NCI-H460 (cell line): ENCODE results near the gene GRIN2A. TPM values are rescaled to one million over a fixed set of nuclear protein-coding genes. Genes with fewer than 3 reads are reported as not detected.

ENCODE experiments used
- DNase-seq: peaks from one replicate; pipeline ENCODE4 v3.0.0-alpha.2; 2016; ENCODE audit warnings: low read depth; ENCODE audit errors: extremely low read depth
- total RNA-seq: library from RNA; depleted of rRNA; stranded (reverse); fragments of >200 nt; shearing (Covaris generic); gene quantifications from 2 replicates; pipeline ENCODE4 v1.2.3, GENCODE V29; 2014

The GRIN2A gene
- total RNA-seq, 1 experiment from 2014 or later = not detected

DNA sequence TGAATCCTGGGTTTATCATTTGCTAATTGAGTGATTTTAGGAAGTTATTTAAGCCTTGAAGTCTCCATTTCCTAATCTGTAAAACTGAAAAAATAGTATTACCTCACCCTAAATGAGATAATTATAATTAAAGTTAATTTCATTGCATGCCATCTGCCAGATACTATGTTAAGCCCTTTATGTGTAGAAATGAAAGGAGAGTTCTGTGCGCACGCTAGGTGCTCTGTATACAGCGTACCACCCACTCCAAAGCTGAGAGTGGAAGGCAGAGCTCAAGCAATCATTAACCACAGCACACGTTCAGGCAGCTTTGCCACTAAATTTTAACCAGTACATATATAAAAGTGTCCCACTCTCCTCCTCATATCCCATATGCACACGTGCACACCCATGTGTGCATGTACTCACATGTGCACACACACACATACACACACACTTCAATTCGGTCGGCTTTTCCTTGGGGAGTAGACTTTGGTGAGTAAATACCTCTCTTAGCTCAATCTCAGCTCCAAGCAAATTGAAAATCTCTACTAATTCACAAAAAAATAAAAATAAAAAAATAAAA lies 204.8 kb downstream of the GRIN2A start:
- DNase-seq = no peak

DNA sequence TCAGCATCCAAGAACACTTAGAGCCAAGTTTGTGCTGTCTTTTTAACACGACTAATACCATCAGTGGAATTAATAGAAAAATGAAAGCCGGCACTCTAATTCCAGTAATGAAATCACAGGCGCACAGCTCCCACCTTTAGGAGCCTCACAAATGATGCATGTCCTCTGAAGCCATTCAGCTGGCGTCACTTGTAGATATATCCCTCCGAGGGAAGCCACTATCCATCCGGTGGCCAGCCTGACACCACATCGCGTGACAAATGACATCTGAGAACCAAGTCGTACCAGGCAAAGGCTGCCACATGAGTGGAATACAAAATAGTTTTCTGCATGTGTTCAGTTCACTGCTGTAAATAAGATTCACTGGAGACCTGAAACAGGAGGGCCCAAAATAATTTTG lies 205.6 kb downstream of the GRIN2A start:
- no peak for DNase-seq

DNA sequence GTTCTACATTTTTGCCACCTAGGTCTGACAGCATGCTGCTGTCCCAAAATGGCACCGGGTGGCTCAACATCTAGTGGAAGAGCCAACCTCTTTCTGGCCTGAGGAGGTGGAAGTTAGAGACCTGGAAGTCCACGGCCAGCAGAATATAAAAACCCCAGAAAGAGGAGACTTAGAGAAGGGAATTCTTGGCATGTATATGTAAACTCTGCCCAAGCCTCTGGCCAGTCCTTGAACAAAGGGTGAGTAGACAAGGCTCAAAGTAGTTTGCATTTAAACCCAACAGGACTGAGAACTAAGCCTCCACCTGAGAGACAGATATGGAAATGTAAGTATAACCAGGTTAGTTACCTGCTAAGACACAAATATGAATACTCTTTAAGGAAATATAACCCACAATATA lies 210.3 kb downstream of the GRIN2A start:
- no peak for DNase-seq

DNA sequence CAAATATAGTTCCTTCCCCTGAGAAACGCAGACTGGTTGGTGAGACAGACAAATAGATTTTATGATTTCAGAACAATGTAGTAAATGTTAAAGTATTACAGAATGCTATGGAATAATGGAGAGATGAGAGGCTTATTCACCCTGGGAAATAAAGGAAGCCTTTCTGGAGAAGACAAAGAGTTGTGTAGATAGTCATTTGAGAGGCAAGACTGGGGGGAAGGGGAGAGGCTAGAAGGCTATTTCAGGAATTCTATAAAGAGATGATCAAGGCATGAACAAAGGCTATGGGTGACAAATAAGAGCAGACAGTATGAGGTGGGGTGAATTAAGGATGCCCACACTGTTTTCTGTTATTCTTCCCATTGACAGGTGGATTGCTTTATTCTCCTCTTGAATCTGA lies 211.4 kb downstream of the GRIN2A start:
- no peak for DNase-seq

DNA sequence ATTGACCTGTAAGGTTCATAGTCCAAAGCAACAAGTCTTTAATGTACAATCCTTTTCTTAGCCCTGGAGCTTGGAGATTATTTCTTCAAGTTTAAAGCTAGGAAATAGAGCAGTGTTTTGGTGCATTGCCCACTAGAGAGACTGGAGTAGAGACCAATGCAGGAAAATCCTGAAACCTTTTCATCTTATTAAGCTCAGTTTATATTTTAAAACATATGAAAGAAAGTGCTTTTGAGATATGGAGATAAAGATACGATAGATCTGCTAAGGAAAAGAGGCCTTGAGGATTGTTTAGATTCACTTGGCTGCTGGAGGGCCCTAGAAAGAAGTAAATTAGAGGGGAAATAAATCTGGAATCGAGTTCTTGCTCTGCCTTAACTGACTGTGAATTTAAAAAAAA lies 212.0 kb downstream of the GRIN2A start:
- DNase-seq = no peak

DNA sequence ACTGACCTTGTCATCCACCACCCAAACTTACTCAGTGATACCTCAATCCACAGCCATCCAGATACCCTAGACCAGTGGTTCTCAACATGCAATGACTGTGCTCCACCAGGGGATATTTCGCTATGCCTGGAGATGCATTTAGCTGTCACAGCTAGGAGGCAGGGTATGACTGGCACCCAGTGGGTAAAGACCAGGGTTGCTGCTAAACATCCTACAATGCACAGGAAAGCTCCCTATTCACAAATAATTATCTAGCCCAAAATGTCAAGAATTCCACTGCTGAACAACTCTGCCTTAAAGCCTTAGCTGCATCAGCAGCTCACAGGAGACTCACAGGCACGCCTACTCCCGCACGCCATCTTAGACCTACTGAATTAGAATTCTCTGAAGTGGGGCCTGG lies 212.6 kb downstream of the GRIN2A start:
- DNase-seq = no peak

DNA sequence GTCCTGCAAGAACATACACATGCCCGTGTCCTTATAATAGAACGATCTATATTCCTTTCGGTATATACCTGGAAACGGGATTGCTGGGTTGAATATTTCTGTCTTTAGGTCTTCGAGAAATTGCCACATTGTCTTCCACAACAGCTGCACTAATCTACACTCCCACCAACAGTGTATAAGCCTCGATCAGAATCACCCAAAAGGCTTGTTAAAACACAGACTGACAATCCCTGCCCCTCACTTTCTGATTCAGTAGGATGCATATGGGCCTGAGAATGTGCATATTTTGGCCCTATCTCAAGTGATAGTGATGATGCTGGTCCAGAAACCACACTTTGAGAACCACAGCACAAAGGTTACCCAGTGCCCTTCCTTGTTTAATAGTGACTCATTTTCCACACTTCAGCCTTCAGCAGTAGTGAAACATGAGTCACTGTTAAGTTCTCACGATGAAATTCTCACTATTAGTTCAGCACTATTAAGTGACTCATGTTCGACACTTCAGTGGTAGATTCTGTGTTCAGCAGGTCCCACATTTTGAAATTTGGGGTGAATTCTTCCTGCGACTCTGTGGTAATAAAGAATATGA lies 215.6 kb downstream of the GRIN2A start:
- DNase-seq = no peak

DNA sequence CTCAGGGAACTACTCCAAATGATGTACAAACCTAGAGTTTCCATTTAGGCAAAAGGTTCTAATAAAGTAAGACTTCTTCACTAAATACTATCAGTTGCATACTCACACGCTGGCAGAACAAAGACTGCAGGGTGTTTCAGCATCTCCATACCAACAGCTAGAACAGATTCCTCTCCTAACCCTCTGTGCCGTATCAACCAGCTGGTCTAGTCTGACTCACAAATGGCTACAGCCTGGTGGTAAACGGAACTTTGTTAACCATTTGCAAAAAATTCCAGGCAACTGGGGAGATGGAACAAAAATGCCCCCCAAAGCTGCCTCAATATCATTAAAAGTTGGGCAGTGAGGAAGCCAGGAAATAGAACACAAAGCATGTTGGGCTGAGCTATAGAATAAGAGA lies 217.1 kb downstream of the GRIN2A start:
- no peak for DNase-seq

DNA sequence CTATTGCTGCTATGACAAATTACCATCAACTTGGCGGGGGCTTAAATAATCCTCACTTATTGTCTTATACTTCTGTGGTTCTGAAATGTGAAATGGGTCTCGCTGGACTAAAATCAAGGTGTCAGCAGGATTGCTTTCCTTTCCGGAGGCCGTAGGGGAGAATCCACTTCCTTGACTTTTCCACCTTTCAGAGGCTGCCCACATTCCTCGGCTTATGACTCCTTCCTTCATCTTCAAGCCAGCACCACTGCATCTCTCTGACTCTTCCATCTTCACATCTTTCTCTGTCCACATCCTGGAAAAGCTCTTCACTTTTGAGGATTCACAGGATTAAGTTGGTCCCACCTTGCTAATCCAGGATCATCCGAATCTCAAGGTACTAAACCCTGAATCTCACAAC lies 217.8 kb downstream of the GRIN2A start:
- no peak for DNase-seq

DNA sequence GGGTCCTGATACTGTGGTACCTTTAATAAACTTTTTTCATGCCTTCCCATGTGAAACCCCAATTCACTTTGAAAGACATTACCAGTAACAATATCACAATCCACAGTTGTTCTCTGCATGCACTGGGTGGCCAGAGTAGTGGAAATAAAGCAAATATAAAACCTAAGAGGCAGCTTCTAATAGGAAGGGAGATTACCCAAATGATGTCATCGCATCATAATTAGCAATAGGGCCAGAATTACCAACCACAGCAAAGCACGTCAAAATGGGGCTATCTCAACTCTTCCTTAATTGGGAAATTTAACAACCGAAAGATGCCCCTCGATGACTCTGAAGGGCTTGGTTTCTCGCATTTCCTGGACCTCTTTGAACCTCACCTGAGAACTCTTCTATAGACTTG lies 224.8 kb downstream of the GRIN2A start:
- DNase-seq = no peak

DNA sequence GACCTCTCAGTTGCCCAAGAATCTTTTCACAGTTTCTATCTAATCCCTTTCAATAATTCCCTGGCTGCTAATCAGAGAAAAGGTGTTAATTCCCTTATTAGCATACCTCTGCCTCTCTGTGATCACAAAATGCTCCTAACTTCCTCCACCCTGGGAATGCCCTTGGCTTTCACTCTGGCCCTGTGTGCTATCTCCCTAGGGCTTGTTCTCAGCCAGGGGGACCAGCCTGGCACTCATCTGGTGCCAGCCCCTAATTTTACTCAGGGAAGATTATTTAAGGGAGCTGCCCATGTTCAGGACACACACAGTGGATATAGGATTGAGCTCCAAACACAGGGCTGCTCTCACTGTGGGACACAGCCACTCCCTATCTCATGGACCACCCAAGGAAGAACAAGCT lies 225.2 kb downstream of the GRIN2A start:
- DNase-seq = no peak

DNA sequence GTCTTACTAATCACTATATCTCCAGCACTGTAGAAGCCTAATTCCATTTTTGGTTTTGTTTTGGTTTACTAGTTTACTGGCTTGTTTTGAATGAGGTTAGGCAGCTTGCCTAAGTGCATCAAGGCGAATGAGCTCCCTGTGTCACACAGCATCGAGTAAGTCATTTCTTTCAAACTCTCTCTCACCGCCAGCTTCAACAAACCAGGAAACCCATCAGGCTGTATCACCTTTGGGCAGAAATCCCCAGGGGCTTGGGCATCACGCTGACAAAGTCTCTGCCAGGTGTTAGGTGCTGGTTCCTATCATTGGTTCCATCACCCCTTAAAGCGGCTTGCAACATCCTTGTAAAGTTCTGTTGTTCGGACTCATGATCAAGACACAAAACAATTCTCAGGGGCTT lies 226.6 kb downstream of the GRIN2A start:
- no peak for DNase-seq

DNA sequence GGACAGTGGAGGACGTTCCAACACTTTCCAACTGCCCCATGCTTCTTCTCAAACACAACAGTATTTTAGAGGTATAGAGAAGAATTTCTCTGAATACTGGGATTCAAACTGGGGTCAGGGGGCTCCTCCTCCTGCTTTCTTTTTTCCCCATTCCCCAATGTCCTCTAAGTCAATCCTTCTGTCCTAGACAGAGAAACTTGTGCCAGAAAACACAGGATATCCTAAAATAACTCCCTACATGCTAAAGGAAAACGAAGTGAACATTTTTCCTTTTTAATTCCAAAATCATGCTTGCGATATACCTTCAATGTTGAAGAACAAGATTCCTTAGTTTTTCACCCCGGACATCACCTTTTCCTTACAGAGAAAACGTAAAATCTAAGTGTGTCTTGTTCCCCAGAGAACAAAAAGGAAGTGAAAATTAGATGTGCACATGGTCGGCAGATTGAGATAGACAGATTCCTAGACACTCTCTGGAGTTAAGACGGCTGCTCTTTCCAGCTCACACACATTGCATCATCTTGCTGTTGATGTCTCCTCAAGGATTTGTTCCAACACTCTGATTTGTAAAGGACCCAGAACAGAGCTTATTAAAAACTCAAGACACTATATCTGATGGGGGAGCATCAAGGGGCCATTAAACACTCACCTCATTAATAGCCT lies 228.2 kb downstream of the GRIN2A start:
- DNase-seq = no peak

DNA sequence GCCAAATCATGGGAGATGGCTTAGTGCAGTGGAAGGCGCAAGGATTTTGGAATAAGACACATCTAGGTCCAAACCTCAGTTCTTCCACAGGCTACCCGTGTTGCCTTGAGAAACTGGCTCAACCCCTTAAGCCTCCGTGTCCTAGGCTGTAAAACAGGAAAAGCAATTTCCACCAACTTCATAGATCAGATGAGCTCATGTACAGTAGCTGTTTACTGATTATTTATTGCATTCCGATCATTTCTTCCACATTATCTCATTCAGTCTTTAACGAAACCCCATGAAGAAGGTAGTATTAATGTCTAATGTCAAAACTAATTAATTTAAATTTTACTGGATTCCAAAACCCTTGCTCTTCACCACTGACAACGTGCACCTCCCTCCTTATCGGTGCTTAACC lies 231.6 kb downstream of the GRIN2A start:
- DNase-seq = no peak

DNA sequence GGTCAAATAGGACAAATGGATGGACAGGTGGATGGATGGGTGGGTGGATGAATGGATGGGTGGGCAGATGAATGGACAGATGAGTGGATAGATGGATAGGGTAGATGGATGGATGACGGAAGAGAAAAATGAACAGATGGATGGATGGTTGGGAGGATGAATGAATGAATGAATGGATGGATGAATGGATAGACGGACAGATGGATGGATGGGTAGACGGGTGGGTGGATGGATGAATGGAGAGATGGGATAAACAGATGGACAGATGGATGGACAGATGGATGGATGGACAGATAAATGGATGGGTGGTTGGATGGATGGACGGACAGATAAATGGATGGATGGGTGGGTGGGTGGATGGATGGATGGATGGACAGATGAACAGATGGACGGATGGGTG lies 232.8 kb downstream of the GRIN2A start:
- no peak for DNase-seq

DNA sequence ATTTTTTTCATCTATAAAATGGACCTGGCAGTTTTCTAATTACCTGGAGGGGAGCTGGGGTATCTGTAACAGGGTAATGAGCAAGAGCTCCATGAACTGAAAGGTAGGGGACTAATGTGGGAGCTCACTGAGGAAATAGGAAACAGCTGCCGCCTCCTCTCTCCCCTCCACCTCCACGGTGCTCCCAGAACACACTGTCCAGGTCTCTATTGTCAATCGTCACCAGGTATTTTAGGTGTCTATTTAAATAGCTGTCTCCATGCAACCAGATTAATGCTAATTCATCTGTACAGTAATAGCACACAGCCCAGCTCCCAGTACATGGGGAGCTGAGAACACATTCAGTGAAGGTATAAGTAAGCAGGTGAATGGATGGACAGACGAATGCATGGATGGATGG lies 233.3 kb downstream of the GRIN2A start:
- no peak for DNase-seq

DNA sequence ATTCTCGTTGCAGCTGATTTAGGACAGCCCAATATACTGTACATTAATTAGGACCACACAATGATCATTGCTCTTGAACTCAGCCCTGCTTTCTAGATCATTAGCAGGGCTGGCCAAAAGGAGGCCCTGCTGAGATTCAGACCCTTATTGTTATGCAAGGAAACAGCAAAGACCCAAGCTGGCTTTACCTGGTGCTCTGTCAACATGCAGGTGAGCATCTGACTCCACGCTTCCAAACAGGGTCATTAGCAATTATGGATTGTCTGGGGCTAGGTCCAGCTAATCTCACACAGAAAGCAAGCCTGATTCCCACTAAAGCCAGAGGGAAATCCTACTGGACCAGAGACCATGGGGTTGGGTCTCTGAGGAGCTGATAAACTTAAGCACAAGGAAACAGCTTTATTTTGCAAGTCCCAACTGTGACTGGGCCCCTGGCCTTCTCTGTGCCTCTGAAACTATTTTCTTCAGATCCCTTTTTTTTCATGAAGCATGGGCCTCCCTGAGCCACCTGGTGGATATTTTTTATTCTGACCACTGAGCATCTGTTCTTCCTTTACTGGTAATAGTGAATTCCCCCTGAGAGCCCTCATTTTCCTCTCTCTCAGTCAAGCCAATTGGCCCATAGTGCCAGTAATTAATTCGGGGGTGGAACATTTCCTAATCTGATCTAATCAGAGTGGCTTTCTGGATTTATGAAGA lies 236.1 kb downstream of the GRIN2A start:
- no peak for DNase-seq

DNA sequence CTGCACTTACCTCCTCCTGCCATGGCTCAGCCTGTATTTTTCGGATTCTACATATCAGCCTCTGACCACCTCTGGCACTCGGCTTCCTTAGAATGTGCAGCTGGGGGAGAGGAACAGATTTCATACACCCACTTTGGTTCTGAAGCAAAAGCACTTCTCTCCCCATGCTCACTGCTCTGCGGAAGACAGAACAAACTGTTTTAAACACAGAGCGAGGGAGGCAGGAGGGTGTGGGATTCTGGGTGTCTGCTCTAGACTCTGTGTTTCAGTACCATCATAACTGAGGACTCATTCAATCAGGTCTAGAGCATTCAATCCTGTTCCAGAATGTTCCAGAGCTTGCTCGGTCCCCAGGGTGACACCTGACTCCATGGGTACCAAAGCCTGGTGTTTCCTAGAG lies 239.1 kb downstream of the GRIN2A start:
- DNase-seq = no peak

DNA sequence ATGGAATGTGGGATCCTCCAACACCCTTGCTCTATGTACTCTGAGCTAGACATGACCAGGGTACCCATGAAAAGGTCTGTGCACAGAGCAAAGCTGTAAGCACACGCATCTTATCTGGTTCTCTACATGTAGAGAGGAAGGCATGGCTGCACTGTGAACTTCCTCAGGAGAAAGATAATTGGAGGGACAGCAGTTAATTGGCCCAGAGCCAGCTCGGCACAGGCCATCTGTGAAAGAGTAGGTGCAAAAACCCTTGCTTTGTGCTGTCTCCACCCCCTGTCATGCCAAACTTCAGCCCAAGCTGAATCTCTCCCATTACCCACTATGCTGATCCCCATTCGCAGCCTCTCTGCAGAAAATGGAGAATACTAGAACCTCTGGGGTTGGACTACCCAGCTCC lies 241.0 kb downstream of the GRIN2A start:
- DNase-seq = no peak

DNA sequence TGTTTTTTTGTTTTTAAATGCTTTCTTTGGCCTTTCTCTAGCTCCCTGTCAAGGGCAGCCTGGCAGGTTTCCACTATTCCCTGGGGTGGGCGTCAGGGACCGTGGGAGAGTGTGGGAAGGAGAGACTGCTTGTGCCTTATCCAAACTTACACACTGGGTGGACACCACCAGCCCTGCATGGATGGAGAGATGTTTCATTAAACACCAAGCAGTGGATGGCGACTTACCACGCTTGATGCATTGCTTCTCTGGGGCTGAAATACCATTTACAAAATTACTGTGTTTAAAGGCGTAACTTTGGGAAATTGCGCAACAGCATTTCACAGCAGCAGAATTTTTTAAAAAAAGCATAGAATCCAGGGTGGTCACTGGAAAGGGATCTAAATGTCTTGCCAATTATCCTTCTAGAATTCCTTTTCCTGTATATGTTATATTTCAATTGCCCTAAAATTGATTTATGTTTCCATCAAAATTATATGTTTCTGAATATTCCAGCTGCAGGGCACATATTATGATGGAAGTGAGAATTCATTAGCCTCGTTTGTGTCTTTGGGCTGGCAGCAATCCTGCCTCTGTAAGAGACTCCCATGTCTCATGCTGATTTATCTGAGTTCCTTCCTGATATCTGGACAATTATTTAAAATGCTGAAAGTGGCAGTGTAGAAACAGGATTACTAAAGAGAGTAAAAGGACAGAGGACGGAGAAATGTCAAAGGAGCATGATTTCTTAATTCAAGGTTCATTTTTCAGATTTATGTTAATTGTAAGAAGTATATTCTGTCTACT lies 247.3 kb downstream of the GRIN2A start:
- DNase-seq = no peak
